ENCODE measurements around the gene C2orf74. TPM values are rescaled to one million over a fixed set of nuclear protein-coding genes. Genes with fewer than 3 reads are reported as not detected.
"Not testable (repeated sequence)": the region's sequence is repeated elsewhere in the genome, so short reads cannot be mapped to it uniquely, and the experiment has no call there.

The C2orf74 gene
- 8.0 and 19.0 TPM in 2 replicates for total RNA-seq (ENCODE audit: low replicate concordance)

DNA sequence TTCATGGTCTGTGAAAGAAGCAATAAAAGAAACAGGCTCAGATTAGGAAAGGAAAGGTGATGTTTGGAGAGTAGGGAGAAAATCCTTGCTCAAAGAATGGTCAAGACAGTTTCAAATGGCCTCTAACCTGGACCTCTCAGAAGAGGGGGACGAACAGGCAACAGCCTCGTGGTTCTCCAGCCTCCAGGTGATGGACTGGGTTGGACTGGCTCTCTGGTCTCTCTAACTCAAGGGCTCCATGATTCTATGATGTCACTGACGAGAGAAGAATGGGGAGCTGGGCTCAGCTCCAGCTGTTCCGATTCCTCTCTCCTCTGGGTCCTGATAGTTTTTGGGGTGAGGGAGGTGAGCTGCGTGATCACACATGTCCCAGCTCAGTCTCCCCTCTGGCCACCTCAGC, at the start of gene C2orf74:
C2orf74 (plus strand) TSS at position 301 of the 400 bp plus-strand sequence. CDS start 327 bp downstream, outside the sequence.
- no peak for DNase-seq (ENCODE audit: low read depth)
- H3K4me3 ChIP-seq (ENCODE audit: low read depth, low read length) = no peak within 1 kb of the TSS
- TF ChIP-seq, protein P1, sequence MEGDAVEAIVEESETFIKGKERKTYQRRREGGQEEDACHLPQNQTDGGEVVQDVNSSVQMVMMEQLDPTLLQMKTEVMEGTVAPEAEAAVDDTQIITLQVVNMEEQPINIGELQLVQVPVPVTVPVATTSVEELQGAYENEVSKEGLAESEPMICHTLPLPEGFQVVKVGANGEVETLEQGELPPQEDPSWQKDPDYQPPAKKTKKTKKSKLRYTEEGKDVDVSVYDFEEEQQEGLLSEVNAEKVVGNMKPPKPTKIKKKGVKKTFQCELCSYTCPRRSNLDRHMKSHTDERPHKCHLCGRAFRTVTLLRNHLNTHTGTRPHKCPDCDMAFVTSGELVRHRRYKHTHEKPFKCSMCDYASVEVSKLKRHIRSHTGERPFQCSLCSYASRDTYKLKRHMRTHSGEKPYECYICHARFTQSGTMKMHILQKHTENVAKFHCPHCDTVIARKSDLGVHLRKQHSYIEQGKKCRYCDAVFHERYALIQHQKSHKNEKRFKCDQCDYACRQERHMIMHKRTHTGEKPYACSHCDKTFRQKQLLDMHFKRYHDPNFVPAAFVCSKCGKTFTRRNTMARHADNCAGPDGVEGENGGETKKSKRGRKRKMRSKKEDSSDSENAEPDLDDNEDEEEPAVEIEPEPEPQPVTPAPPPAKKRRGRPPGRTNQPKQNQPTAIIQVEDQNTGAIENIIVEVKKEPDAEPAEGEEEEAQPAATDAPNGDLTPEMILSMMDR (IDR thresholded peaks at IDR 0.05; ENCODE audit: insufficient read depth, low read length) = no peak

DNA sequence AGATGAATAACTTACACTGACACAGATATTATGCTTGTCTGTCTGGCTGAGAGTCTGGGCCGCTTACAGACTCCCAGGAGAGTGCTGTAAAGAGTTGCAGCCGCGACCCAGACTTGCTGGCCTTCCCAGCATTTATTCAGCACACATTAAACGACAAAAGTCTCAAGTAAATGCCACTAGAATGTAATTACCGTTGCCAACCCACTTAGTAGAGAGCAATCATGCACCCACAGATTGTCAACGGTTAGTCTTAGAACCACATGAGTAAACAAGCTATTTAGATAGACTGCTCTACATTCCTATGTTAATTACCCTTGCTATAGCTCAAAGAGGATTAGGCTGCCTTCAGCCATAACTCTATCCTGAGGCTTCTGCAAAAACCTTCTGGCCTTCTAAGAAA, 47.8 kb upstream of the C2orf74 start:
- TF ChIP-seq, protein P1 (IDR thresholded peaks at IDR 0.05; ENCODE audit: insufficient read depth, low read length) = no peak
- no peak overlapping the region for H3K4me3 ChIP-seq (ENCODE audit: low read depth, low read length)
- no peak for DNase-seq (ENCODE audit: low read depth)

DNA sequence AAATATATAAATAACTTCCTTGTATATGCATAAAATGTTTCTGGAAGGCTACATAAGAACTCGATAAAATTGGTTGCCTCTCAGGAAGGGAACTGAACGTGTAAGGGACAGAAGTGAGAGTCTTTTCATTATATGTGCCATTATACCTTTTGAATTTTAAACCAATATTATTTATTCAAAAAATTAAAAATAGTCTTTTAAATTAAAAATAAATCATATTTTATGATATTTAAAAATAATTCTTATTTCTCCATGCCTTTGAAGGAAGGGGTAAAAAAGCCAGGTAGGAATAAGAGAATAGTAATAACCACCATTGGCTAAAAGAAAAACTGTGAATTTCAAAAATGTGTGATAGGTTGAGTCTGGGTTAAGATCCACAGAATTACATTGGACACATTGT, 45.7 kb upstream of the C2orf74 start:
- TF ChIP-seq, protein P1 (IDR thresholded peaks at IDR 0.05; ENCODE audit: insufficient read depth, low read length) = no peak
- DNase-seq (ENCODE audit: low read depth) = no peak
- H3K4me3 ChIP-seq (ENCODE audit: low read depth, low read length) = no peak overlapping the region

GRCh38 chr2:61117534-61117933, 44.5 kb upstream of the C2orf74 start:
- TF ChIP-seq, protein P1 (IDR thresholded peaks at IDR 0.05; ENCODE audit: insufficient read depth, low read length) = no peak
- no peak overlapping the region for H3K4me3 ChIP-seq (ENCODE audit: low read depth, low read length)
- no peak for DNase-seq (ENCODE audit: low read depth)

GRCh38 chr2:61125123-61125710, 36.8 kb upstream of the C2orf74 start:
- DNase-seq (ENCODE audit: low read depth) = no peak
- TF ChIP-seq, protein P1 (IDR thresholded peaks at IDR 0.05; ENCODE audit: insufficient read depth, low read length) = no peak
- no peak overlapping the region for H3K4me3 ChIP-seq (ENCODE audit: low read depth, low read length)

GRCh38 chr2:61125798-61126197, 36.2 kb upstream of the C2orf74 start:
- H3K4me3 ChIP-seq (ENCODE audit: low read depth, low read length) = no peak overlapping the region
- TF ChIP-seq, protein P1 (IDR thresholded peaks at IDR 0.05; ENCODE audit: insufficient read depth, low read length) = no peak
- DNase-seq (ENCODE audit: low read depth) = no peak

- DNase-seq (ENCODE audit: low read depth); H3K4me3 ChIP-seq (ENCODE audit: low read depth, low read length): not testable (repeated sequence)
These were observed 33.9 kb upstream of the C2orf74 start for GRCh38 chr2:61128122-61128521.
